K562 (cell line): Measurements from ENCODE around the gene SLC16A13. TPM values are rescaled to one million over a fixed set of nuclear protein-coding genes. Genes with fewer than 3 reads are reported as not detected.

Source experiments
- CBX2 ChIP-seq: fragments of 200-600 bp; sonication (generic); IDR thresholded peaks from one replicate; pipeline ENCODE4 v1.6.1; 2012; ENCODE audit warnings: mild to moderate bottlenecking, low read length, inconsistent platforms; ENCODE audit not compliant: insufficient read depth, poor library complexity, severe bottlenecking
- MAFG ChIP-seq: fragments of 450-650 bp; conservative IDR thresholded peaks from 2 replicates; pipeline ENCODE4 v1.6.1; 2016; ENCODE audit warnings: missing genetic modification characterization, missing compliant biosample characterization
- MIER1 ChIP-seq: fragments of 450-650 bp; IDR thresholded peaks from 2 replicates; pipeline ENCODE4 v1.6.1; 2016; ENCODE audit warnings: antibody characterized with exemption, mild to moderate bottlenecking, low read depth
- ZKSCAN3 ChIP-seq: fragments of 250-450 bp; sonication (Bioruptor Pico); IDR thresholded peaks from 2 replicates; pipeline ENCODE4 v1.4.0; 2020
- polyA plus RNA-seq, 8 experiments: library from polyadenylated mRNA; depleted of rRNA in 4 of 8; stranded (reverse) in 5 of 8; unstranded in 3 of 8; fragments of >200 nt; fragmentation: Nextera tagmentation in 2 of 8; fragmentation: Illumina TruSeq in 1 of 8; extraction: Ambion mirVana in 2 of 8; extraction: Trizol in 1 of 8; gene quantifications; 2 replicates each; pipeline versions ENCODE4 v1.2.1 to v1.2.3, GENCODE V29; 2011 to 2014; ENCODE audit warnings: inconsistent platforms in 1 of 8, missing spikeins in 1 of 8
- total RNA-seq, 7 experiments: library from RNA; depleted of rRNA in 6 of 7; stranded (reverse); fragments of >200 nt in 6 of 7; fragmentation: Illumina TruSeq in 2 of 7; extraction: Trizol in 2 of 7; gene quantifications; 2 replicates each; pipeline versions ENCODE4 v1.2.1 to v1.2.3, GENCODE V29; 2011 to 2021; ENCODE audit warnings: low replicate concordance in 1 of 7
- TF ChIP-seq, protein P1 (sequence below): fragments of 450-650 bp; IDR thresholded peaks from 2 replicates; pipeline ENCODE4 v1.6.1; 2016
- TF ChIP-seq, protein P2 (sequence below): sonication (generic); formaldehyde crosslinking; IDR thresholded peaks from 2 replicates; pipeline ENCODE4 v1.8.0; 2023; ENCODE audit warnings: mild to moderate bottlenecking, missing genetic modification reagents

SLC16A13 gene
- total and polyA plus RNA-seq, 9 of the 15 experiments (the other 6 are each of a cell fraction or from before 2014, with no cell fraction given): 0.04 to 5.6 (median 0.87) TPM

DNA sequence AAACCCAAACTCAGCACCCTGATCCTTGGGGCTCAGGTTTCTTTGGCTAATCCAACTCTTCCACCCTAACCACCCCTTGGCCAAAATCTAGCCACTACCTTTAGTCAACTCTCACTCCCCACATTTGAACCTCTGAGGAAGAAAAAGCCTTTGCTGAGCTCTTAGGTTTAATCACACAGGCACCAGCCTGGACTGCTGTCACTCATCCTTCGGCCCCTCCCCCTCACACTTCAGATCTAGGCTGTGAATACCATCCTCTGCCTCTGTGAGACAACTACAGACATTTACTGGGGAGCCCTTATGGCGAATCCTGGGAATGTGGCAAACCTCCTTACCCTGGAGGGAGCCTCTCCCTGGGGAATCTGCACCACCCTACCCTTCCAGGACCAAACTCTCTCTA lies 28.7 kb upstream of the SLC16A13 start (continued):
- TF ChIP-seq, protein P1, sequence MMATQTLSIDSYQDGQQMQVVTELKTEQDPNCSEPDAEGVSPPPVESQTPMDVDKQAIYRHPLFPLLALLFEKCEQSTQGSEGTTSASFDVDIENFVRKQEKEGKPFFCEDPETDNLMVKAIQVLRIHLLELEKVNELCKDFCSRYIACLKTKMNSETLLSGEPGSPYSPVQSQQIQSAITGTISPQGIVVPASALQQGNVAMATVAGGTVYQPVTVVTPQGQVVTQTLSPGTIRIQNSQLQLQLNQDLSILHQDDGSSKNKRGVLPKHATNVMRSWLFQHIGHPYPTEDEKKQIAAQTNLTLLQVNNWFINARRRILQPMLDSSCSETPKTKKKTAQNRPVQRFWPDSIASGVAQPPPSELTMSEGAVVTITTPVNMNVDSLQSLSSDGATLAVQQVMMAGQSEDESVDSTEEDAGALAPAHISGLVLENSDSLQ: peak; percentile 94
- TF ChIP-seq CBX2: no peak
- TF ChIP-seq, protein P2, sequence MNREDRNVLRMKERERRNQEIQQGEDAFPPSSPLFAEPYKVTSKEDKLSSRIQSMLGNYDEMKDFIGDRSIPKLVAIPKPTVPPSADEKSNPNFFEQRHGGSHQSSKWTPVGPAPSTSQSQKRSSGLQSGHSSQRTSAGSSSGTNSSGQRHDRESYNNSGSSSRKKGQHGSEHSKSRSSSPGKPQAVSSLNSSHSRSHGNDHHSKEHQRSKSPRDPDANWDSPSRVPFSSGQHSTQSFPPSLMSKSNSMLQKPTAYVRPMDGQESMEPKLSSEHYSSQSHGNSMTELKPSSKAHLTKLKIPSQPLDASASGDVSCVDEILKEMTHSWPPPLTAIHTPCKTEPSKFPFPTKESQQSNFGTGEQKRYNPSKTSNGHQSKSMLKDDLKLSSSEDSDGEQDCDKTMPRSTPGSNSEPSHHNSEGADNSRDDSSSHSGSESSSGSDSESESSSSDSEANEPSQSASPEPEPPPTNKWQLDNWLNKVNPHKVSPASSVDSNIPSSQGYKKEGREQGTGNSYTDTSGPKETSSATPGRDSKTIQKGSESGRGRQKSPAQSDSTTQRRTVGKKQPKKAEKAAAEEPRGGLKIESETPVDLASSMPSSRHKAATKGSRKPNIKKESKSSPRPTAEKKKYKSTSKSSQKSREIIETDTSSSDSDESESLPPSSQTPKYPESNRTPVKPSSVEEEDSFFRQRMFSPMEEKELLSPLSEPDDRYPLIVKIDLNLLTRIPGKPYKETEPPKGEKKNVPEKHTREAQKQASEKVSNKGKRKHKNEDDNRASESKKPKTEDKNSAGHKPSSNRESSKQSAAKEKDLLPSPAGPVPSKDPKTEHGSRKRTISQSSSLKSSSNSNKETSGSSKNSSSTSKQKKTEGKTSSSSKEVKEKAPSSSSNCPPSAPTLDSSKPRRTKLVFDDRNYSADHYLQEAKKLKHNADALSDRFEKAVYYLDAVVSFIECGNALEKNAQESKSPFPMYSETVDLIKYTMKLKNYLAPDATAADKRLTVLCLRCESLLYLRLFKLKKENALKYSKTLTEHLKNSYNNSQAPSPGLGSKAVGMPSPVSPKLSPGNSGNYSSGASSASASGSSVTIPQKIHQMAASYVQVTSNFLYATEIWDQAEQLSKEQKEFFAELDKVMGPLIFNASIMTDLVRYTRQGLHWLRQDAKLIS (CRISPR knock-in tag): no peak
- no peak for TF ChIP-seq ZKSCAN3
- TF ChIP-seq MIER1: no peak
- no peak for TF ChIP-seq MAFG (tag)
